BE2C (cell line): ENCODE results near the gene RSPO1.

ENCODE experiments used
- DNase-seq: peaks from one replicate; pipeline ENCODE4 v3.0.0-alpha.2; 2020
- H3K27me3 ChIP-seq: fragments of 250-450 bp; sonication (Bioruptor Pico); 2 replicates; pipeline ENCODE4 v1.5.1; 2020; ENCODE audit warnings: mild to moderate bottlenecking
- H3K36me3 ChIP-seq: fragments of 250-450 bp; sonication (Bioruptor Pico); 2 replicates; pipeline ENCODE4 v1.5.1; 2020; ENCODE audit warnings: mild to moderate bottlenecking
- H3K4me1 ChIP-seq: fragments of 250-450 bp; sonication (Bioruptor Pico); 2 replicates; pipeline ENCODE4 v1.5.1; 2020
- H3K4me3 ChIP-seq: 2 replicates; pipeline ENCODE4 v1.5.1; 2011; ENCODE audit warnings: low read depth, low read length
- H3K9me3 ChIP-seq: fragments of 250-450 bp; sonication (Bioruptor Pico); 2 replicates; pipeline ENCODE4 v1.5.1; 2020
- TF ChIP-seq, protein P1 (sequence below): IDR thresholded peaks from 2 replicates; pipeline ENCODE4 v1.5.1; 2012; ENCODE audit warnings: mild to moderate bottlenecking, low read depth, low read length

The RSPO1 gene

DNA sequence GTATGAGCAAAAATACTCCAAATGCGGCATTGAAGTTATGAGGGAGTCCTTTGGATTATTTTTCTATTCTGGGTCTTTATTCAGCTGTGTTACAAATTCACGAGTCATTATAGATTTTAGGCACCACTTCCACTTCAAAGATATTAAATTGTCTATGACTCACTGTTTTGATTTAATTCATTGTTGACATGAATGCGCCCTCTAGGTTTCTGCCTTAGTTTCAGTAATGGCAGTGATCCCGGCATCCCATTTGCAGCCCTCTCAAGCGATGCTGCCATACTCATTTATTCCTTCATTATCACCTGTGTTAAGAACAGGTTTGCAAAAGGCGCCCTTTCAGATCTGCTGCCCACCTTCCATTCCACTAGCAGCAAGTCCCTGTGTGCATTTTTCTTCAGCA, 14.0 kb downstream of the RSPO1 start:
- no peak for DNase-seq
- Histone ChIP-seq H3K4me3 (no peak overlapping the region), H3K4me1 (no peaks in the 10 kb centered on the region), H3K36me3 (no peaks in the 10 kb centered on the region), H3K27me3 (no peaks in the 10 kb centered on the region), H3K9me3 (no peaks in the 10 kb centered on the region)
- TF ChIP-seq, protein P1, sequence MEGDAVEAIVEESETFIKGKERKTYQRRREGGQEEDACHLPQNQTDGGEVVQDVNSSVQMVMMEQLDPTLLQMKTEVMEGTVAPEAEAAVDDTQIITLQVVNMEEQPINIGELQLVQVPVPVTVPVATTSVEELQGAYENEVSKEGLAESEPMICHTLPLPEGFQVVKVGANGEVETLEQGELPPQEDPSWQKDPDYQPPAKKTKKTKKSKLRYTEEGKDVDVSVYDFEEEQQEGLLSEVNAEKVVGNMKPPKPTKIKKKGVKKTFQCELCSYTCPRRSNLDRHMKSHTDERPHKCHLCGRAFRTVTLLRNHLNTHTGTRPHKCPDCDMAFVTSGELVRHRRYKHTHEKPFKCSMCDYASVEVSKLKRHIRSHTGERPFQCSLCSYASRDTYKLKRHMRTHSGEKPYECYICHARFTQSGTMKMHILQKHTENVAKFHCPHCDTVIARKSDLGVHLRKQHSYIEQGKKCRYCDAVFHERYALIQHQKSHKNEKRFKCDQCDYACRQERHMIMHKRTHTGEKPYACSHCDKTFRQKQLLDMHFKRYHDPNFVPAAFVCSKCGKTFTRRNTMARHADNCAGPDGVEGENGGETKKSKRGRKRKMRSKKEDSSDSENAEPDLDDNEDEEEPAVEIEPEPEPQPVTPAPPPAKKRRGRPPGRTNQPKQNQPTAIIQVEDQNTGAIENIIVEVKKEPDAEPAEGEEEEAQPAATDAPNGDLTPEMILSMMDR: no peak

DNA sequence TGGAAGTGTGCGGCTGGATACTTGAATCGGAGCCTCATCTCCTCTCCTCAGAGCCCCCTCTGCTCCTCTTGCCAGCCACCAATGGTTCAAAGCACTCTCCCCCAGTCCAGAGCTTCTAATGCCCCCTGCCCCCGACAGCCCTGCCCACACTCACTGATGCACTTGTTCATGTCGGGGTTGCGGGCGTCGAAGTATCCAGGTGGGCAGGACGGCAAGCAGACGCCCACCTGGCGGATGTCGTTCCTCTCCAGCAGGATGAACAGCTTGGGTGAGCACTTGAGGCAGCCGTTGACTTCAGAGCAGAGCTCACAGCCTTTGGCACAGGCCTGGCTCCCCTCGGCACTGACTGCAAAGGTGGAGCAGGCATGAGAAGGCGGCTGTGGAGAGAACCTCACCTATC, 18.4 kb downstream of the RSPO1 start:
- H3K4me3 ChIP-seq: no peak overlapping the region
- TF ChIP-seq, protein P1: no peak
- H3K36me3 ChIP-seq: no peaks in the 10 kb centered on the region
- H3K27me3 ChIP-seq: no peaks in the 10 kb centered on the region
- no peaks in the 10 kb centered on the region for H3K9me3 ChIP-seq
- no peaks in the 10 kb centered on the region for H3K4me1 ChIP-seq
- no peak for DNase-seq

DNA sequence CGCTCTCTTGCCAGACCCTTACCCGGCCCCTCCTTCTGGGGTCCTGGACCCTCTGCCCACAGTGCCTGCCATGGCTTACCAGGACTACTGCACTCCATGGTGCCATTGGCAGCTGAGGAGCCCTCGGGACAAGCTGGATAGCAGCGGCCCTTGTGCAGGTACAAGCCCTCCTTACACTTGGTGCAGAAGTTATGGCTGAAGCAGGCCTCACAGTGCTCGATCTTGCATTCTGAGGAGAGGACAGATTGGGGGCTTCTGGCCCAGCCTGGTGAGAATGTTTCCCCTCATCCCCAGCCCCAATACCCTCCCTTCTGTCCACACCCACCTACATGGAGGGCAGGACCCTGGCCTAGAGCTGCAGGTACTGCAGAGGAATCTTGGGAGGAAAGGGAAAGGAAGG, 20.6 kb downstream of the RSPO1 start:
- no peaks in the 10 kb centered on the region for H3K4me1 ChIP-seq
- DNase-seq: no peak
- no peak overlapping the region for H3K4me3 ChIP-seq
- H3K9me3 ChIP-seq: no peaks in the 10 kb centered on the region
- TF ChIP-seq, protein P1: no peak
- no peaks in the 10 kb centered on the region for H3K27me3 ChIP-seq
- H3K36me3 ChIP-seq: no peaks in the 10 kb centered on the region

DNA sequence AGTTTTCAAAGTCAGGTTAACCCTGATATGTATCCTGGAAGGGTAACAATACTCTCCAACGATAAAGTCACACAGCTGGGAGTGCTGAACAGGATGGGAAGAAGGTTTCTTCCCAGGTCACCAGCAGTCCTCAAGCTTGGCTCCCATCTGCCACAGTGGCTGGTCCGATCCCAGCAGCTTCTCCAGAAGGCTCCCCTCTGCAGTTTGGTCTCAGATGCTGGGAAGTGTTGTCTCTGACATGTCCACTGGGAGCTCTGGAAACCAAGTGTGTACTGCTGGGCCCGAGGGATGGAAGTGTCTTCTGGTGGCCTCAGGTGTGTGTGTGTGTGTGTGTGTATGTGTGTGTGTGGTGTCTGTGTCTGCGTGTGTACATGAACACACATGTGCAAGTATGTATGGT, 22.5 kb downstream of the RSPO1 start:
- no peaks in the 10 kb centered on the region for H3K27me3 ChIP-seq
- TF ChIP-seq, protein P1: no peak
- no peak for DNase-seq
- H3K9me3 ChIP-seq: no peaks in the 10 kb centered on the region
- H3K4me3 ChIP-seq: no peak overlapping the region
- no peaks in the 10 kb centered on the region for H3K4me1 ChIP-seq
- no peaks in the 10 kb centered on the region for H3K36me3 ChIP-seq

DNA sequence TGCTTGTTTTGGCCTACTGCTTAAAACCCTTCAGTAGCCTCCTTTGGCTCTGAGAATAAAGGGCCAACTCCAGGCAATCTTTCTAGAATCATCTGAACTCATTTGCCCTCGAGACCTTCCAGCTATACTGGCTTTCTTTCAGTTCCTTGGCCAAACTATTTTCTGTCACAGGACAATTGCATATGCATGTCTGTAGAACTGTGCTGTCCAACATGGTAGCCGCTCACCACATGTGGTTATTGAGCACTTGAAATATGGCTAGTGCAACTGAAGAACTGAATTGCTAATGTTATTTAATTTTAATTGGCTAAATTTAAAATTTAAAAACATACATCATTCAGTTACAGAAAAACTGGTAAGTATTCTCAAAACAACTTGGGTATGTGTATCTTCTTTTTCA, 24.7 kb downstream of the RSPO1 start:
- no peaks in the 10 kb centered on the region for H3K9me3 ChIP-seq
- DNase-seq: no peak
- H3K27me3 ChIP-seq: no peaks in the 10 kb centered on the region

DNA sequence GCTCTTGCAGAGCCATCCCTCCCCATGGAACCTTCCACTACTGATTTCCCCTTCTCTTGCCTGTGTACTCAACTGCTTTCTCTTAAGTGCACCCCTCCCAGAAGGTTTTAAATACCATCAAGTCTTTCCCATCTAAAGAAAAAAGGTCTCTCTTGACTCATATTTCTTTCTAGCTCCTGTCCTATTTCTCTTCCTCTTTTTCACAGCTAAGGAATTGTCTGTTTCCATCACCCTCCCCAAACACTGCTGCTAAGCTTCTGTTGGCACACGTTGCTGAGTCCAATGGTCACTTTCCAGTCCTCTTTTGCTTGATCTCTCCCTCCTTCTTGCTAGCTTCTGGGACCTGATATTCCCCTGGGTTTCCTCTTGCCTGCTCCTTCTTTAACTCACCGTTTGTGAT, 25.7 kb downstream of the RSPO1 start:
- no peaks in the 10 kb centered on the region for H3K9me3 ChIP-seq
- no peak overlapping the region for H3K4me3 ChIP-seq
- no peaks in the 10 kb centered on the region for H3K4me1 ChIP-seq
- DNase-seq: no peak
- TF ChIP-seq, protein P1: no peak
- H3K36me3 ChIP-seq: no peaks in the 10 kb centered on the region
- H3K27me3 ChIP-seq: no peaks in the 10 kb centered on the region

More for the DNA sequence above, 24.7 kb downstream of the RSPO1 start:
- TF ChIP-seq, protein P1: no peak
- no peaks in the 10 kb centered on the region for H3K36me3 ChIP-seq
- H3K4me3 ChIP-seq: no peak overlapping the region
- no peaks in the 10 kb centered on the region for H3K4me1 ChIP-seq
